KMS-11 (cell line): ENCODE data around the gene RORC.

Experiments
- H2AFZ ChIP-seq: fragments of 200-600 bp; sonication (generic); 2 replicates; pipeline ENCODE4 v1.6.1; 2016; ENCODE audit warnings: antibody characterized with exemption, mixed run types, low read depth
- H3K27ac ChIP-seq: fragments of 200-600 bp; sonication (generic); 2 replicates; pipeline ENCODE4 v1.6.1; 2016; ENCODE audit warnings: mild to moderate bottlenecking, mixed run types
- H3K27me3 ChIP-seq: fragments of 200-600 bp; sonication (generic); 2 replicates; pipeline ENCODE4 v1.6.1; 2017; ENCODE audit warnings: mild to moderate bottlenecking, low read depth, mixed run types, moderate library complexity; ENCODE audit not compliant: insufficient read depth
- H3K36me3 ChIP-seq: fragments of 200-600 bp; sonication (generic); 2 replicates; pipeline ENCODE4 v1.6.1; 2017; ENCODE audit warnings: mild to moderate bottlenecking, mixed run types; ENCODE audit not compliant: insufficient read depth
- H3K4me1 ChIP-seq: fragments of 200-600 bp; sonication (generic); 2 replicates; pipeline ENCODE4 v1.6.1; 2016; ENCODE audit warnings: mild to moderate bottlenecking, low read depth, mixed run types; ENCODE audit not compliant: poor library complexity, severe bottlenecking
- H3K4me2 ChIP-seq: fragments of 200-600 bp; sonication (generic); 2 replicates; pipeline ENCODE4 v1.7.0; 2016; ENCODE audit warnings: mild to moderate bottlenecking, mixed run types
- H3K4me3 ChIP-seq: fragments of 200-600 bp; sonication (generic); IDR thresholded peaks from 2 replicates; pipeline ENCODE4 v1.6.1; 2017; ENCODE audit warnings: low read depth, low read length, mixed read lengths; ENCODE audit not compliant: insufficient read depth
- H3K79me2 ChIP-seq: fragments of 200-600 bp; sonication (generic); 2 replicates; pipeline ENCODE4 v1.6.1; 2016; ENCODE audit warnings: low read depth, mixed run types; ENCODE audit not compliant: insufficient read depth
- H3K9ac ChIP-seq: fragments of 200-600 bp; sonication (generic); 2 replicates; pipeline ENCODE4 v1.6.1; 2016; ENCODE audit warnings: mild to moderate bottlenecking, mixed run types
- H4K20me1 ChIP-seq: fragments of 200-600 bp; sonication (generic); 2 replicates; pipeline ENCODE4 v1.6.1; 2016; ENCODE audit warnings: mild to moderate bottlenecking, mixed run types; ENCODE audit not compliant: insufficient read depth
- TF ChIP-seq, protein P1 (sequence below): fragments of 200-600 bp; sonication (generic); conservative IDR thresholded peaks from 2 replicates; pipeline ENCODE4 v1.6.1; 2017; ENCODE audit warnings: low read depth, mild to moderate bottlenecking, antibody characterized with exemption, low read length, moderate library complexity, mixed read lengths

RORC gene

DNA sequence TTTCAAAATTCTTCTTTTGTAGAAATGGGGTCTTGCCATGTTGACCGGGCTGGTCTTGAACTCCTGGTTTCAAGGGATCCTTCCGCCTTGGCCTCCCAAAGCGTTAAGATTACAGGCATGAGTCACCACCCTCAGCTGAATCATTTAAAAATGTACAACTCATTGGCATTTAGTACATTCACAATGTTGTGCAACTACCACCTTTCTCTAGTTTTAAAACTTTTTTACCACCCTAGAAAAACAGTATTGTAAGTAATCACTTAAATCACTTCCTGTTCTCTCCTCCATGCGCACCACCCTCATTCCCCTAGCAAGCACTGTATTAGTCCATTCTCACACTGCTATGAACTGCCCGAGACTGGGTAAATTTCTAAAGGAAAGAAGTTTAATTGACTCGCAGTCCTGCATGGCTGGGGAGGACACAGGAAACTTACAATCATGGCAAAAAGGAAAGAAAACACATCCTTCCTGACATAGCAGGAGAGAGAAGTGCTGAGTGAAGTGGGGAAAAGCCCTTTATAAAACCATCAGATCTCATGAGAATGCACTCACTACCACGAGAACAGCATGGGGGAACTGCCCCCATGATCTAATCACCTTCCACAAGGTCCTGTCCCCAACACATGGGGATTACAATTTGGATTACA lies 36.3 kb upstream of the RORC start:
- Histone ChIP-seq H3K4me2 (no peak overlapping the region), H4K20me1 (no peaks in the 10 kb centered on the region), H3K27me3 (no peaks in the 10 kb centered on the region), H3K4me1 (no peaks in the 10 kb centered on the region), H3K27ac (no peak overlapping the region), H3K4me3 (no peak overlapping the region), H3K79me2 (no peaks in the 10 kb centered on the region), H2AFZ (no peak overlapping the region), H3K36me3 (no peaks in the 10 kb centered on the region), H3K9ac (no peak overlapping the region)
- TF ChIP-seq, protein P1, sequence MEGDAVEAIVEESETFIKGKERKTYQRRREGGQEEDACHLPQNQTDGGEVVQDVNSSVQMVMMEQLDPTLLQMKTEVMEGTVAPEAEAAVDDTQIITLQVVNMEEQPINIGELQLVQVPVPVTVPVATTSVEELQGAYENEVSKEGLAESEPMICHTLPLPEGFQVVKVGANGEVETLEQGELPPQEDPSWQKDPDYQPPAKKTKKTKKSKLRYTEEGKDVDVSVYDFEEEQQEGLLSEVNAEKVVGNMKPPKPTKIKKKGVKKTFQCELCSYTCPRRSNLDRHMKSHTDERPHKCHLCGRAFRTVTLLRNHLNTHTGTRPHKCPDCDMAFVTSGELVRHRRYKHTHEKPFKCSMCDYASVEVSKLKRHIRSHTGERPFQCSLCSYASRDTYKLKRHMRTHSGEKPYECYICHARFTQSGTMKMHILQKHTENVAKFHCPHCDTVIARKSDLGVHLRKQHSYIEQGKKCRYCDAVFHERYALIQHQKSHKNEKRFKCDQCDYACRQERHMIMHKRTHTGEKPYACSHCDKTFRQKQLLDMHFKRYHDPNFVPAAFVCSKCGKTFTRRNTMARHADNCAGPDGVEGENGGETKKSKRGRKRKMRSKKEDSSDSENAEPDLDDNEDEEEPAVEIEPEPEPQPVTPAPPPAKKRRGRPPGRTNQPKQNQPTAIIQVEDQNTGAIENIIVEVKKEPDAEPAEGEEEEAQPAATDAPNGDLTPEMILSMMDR = no peak

DNA sequence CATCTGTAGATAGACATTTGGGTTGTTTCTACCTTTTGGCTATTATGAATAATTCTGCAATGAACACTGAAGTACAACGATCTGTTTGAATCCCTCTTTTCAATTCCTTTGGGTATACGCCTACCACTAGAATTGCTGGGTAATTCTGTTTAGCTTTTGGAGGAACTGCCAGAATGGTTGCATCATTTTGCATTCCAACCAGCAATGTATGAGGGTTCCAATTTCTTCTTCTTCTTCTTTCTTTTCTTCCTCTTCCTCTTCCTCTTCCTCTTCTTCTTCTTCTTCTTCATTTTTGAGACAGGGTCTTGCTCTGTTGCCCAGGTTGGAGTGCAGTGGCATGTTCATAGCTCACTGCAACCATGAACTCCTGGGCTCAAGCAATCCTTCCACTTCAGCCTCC lies 35.7 kb upstream of the RORC start:
- Histone ChIP-seq H3K4me2 (no peak overlapping the region), H4K20me1 (no peaks in the 10 kb centered on the region), H3K4me3 (no peak overlapping the region), H2AFZ (no peak overlapping the region), H3K27me3 (no peaks in the 10 kb centered on the region), H3K4me1 (peaks cover 5% of the 10 kb centered on the region), H3K27ac (no peak overlapping the region), H3K9ac (no peak overlapping the region), H3K79me2 (no peaks in the 10 kb centered on the region), H3K36me3 (no peaks in the 10 kb centered on the region)
- TF ChIP-seq, protein P1 = no peak

DNA sequence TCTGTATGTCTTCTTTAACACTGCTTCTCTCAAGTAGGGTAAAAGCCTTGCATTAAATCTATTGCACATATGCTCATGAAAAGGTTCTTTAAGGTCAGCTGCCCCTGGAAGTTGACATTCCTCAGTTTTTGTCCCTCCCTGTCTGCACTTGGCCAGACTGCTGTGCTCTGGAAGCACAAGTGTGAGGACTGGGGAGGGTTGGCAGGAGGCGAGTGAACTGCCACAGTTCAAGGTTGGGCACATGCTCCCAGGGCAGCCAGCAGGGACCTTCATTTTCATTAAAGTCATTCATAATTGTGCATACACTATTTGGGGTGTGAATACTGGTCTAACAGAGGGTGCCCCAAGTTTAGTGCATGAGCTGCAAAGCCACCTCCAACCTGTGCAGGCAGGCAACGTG lies 32.8 kb upstream of the RORC start:
- Histone ChIP-seq H3K4me1 (peaks cover 5% of the 10 kb centered on the region), H2AFZ (no peak overlapping the region), H3K79me2 (no peaks in the 10 kb centered on the region), H3K4me2 (no peak overlapping the region), H4K20me1 (no peaks in the 10 kb centered on the region), H3K27me3 (no peaks in the 10 kb centered on the region), H3K4me3 (no peak overlapping the region), H3K9ac (no peak overlapping the region), H3K36me3 (no peaks in the 10 kb centered on the region), H3K27ac (no peak overlapping the region)
- TF ChIP-seq, protein P1 = no peak

DNA sequence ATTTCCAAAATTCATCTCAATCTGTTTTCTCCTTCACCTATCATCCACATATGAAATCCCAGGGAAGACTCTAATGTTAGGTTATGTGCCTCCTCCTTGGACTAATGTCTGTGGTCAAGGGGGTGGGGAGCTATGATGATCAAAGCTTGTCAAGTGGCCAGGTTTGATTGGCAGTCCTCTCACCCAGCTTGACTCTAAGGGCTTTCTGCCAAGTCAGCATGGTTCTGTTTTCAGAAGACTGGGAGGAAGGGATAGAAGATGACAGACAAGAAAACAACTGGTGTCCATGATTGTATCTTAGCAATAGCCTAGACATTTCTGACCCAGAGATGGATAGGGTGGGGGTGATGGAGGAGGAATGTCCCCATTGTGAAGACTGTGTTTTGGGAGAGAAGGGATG lies 31.0 kb upstream of the RORC start:
- no peak overlapping the region for H3K9ac ChIP-seq
- no peaks in the 10 kb centered on the region for H3K36me3 ChIP-seq
- no peak overlapping the region for H3K4me3 ChIP-seq
- H3K27ac ChIP-seq = no peak overlapping the region
- H3K4me2 ChIP-seq = no peak overlapping the region
- H4K20me1 ChIP-seq = no peaks in the 10 kb centered on the region
- H3K27me3 ChIP-seq = no peaks in the 10 kb centered on the region
- TF ChIP-seq, protein P1 = no peak
- no peak overlapping the region for H2AFZ ChIP-seq
- H3K4me1 ChIP-seq = peaks cover 5% of the 10 kb centered on the region
- H3K79me2 ChIP-seq = no peaks in the 10 kb centered on the region
